Right lobe of liver (tissue), 6 donors: Measurements from ENCODE around the gene METTL26. TPM values are rescaled to one million over a fixed set of nuclear protein-coding genes. Genes with fewer than 3 reads are reported as not detected.

Source experiments
- ATAC-seq, 4 donors: fragments of 200-7000 bp; cut with Tn5 transposase; one replicate each; pipeline ENCODE4 v1.9.1; 2020; ENCODE audit warnings: mild to moderate bottlenecking in 4 of 4, moderate library complexity in 4 of 4
- DNase-seq, 3 donors: peaks; one replicate each; pipeline ENCODE4 v3.0.0-alpha.2; 2020
- H3K27ac ChIP-seq, 3 donors: fragments of 200-600 bp; one replicate each; pipeline ENCODE4 v1.8.0; 2022
- H3K27me3 ChIP-seq, 2 donors: fragments of 200-600 bp; one replicate each; pipeline ENCODE4 v1.8.0; 2022
- H3K36me3 ChIP-seq, 4 donors: fragments of 200-600 bp; sonication (generic) in 1 of 4; one replicate each; pipeline versions ENCODE4 v1.5.1 to v1.8.0; 2017 to 2022; ENCODE audit warnings: control low read depth in 1 of 4
- H3K4me1 ChIP-seq, 4 donors: fragments of 200-600 bp; sonication (generic) in 1 of 4; one replicate each; pipeline versions ENCODE4 v1.5.1 to v1.8.0; 2017 to 2022; ENCODE audit warnings: control low read depth in 1 of 4
- H3K4me3 ChIP-seq, 3 donors: fragments of 200-600 bp; one replicate each; pipeline ENCODE4 v1.8.0; 2022
- H3K9me3 ChIP-seq, 4 donors: fragments of 200-600 bp; sonication (generic) in 1 of 4; one replicate each; pipeline versions ENCODE4 v1.5.1 to v1.8.0; 2017 to 2022; ENCODE audit warnings: control low read depth in 1 of 4
- CTCF ChIP-seq, 4 donors: fragments of 200-600 bp in 3 of 4; fragments of 450-650 bp in 1 of 4; IDR thresholded peaks; one replicate each; pipeline versions ENCODE4 v1.5.1 to v1.8.0; 2016 to 2022; ENCODE audit warnings: antibody characterized with exemption in 4 of 4, mild to moderate bottlenecking in 2 of 4
- POLR2A ChIP-seq: fragments of 450-650 bp; IDR thresholded peaks from one replicate; pipeline ENCODE4 v1.6.1; 2017; ENCODE audit warnings: antibody characterized with exemption, mild to moderate bottlenecking
- WGBS: methylation state at CpG from one replicate; pipeline ENCODE4 v1.1.6; 2018; ENCODE audit warnings: low coverage, low lambda C conversion rate; ENCODE audit not compliant: insufficient coverage; ENCODE audit errors: missing lambda C conversion rate; 5-methylcytosine and 5-hydroxymethylcytosine counted together
- intact Hi-C, 2 donors: fragments of 100-400 bp; cut with DNase I; formaldehyde crosslinking; loops; one replicate each; pipeline versions ENCODE4 v1.11.2 to v1.14.1; 2022
- total RNA-seq, 6 experiments: library from RNA; depleted of rRNA in 2 of 6; stranded (reverse); fragments of >200 nt in 2 of 6; fragmentation: NEBNext Ultra II Directional in 3 of 6; extraction: Animal tissue kit (Norgen Biotek cat#: 25700) in 3 of 6; gene quantifications; one replicate each; pipeline versions ENCODE4 v1.1.0 to v1.2.4, GENCODE V29; 2016 to 2023
- donor health status: DM: no; HTN: yes; CAD: no.
- donor health status: DM: no; HTN: no; CAD: no.
- donor health status: DM: no; HTN: no; CAD: no.
- donor health status: DM: no; HTN: yes; CAD: no.
- donor health status: DM: no; HTN: yes; CAD: no.

METTL26 gene
- total RNA-seq, 6 experiments from 2014 or later = 22.7 to 126 (median 32.6) TPM

- Histone ChIP-seq H3K4me3 (no peak overlapping the region), H3K36me3 (no peaks in the 10 kb centered on the region), H3K27ac (no peak overlapping the region), H3K4me1 (no peaks in the 10 kb centered on the region), H3K27me3 (no peaks in the 10 kb centered on the region), H3K9me3 (no peaks in the 10 kb centered on the region)
- 90% methylated on average over 5 of the region's 10 CpGs for WGBS
- ATAC-seq (no peak), DNase-seq (no peak)
- intact Hi-C loops = no loop called here
- TF ChIP-seq POLR2A (no peak), CTCF (IDR thresholded peaks at IDR 0.05) (no peak)
Observed at GRCh38 chr16:608019-608418, 28.1 kb downstream of the METTL26 start.

- Histone ChIP-seq H3K36me3 (no peaks in the 10 kb centered on the region), H3K27me3 (no peaks in the 10 kb centered on the region), H3K4me1 (no peaks in the 10 kb centered on the region), H3K9me3 (no peaks in the 10 kb centered on the region), H3K27ac (no peak overlapping the region), H3K4me3 (no peak overlapping the region)
- WGBS = 90% methylated on average over 4 of the region's 22 CpGs
- no peak for TF ChIP-seq POLR2A
- no peak for TF ChIP-seq CTCF (IDR thresholded peaks at IDR 0.05)
- ATAC-seq (no peak), DNase-seq (no peak)
- intact Hi-C loops = no loop called here
Observed at GRCh38 chr16:606656-607307, 29.3 kb downstream of the METTL26 start.

- no peak for ATAC-seq
- 71% methylated on average over 5 of the region's 5 CpGs for WGBS
- DNase-seq = no peak
- intact Hi-C loops = no loop called here
- Histone ChIP-seq H3K27ac (no peak overlapping the region), H3K9me3 (no peaks in the 10 kb centered on the region), H3K36me3 (no peaks in the 10 kb centered on the region), H3K4me3 (no peak overlapping the region), H3K27me3 (no peaks in the 10 kb centered on the region), H3K4me1 (peaks cover 0 to 3% (median 0%) of the 10 kb centered on the region in 4 donors)
- TF ChIP-seq POLR2A (no peak), CTCF (IDR thresholded peaks at IDR 0.05) (no peak)
Observed at GRCh38 chr16:603933-604332, 32.2 kb downstream of the METTL26 start.

- H3K27me3 ChIP-seq = no peaks in the 10 kb centered on the region
- H3K27ac ChIP-seq = no peak overlapping the region
- intact Hi-C loops = no loop called here
- no peaks in the 10 kb centered on the region for H3K9me3 ChIP-seq
- DNase-seq (no peak), ATAC-seq (peak in 1 of 4 donors; percentile 42)
- no peak overlapping the region for H3K4me3 ChIP-seq
- H3K36me3 ChIP-seq = no peaks in the 10 kb centered on the region
- no peak for TF ChIP-seq POLR2A
- TF ChIP-seq CTCF (IDR thresholded peaks at IDR 0.05) = peak in 3 of 4 donors; percentile 6 to 27 (median 19)
- 49% methylated on average over 6 of the region's 7 CpGs for WGBS
- H3K4me1 ChIP-seq = peaks cover 0 to 17% (median 6%) of the 10 kb centered on the region in 4 donors
Observed at GRCh38 chr16:600781-601180, 35.3 kb downstream of the METTL26 start.
